SU-DHL-6 (cell line): ENCODE measurements around the gene CXCR4.

Experiments used
- H2AFZ ChIP-seq: fragments of 200-600 bp; sonication (generic); 2 replicates; pipeline ENCODE4 v1.6.1; 2014; ENCODE audit warnings: low read depth, mild to moderate bottlenecking, moderate library complexity, mixed read lengths, antibody characterized with exemption, low read length; ENCODE audit not compliant: severe bottlenecking
- H3F3A ChIP-seq: fragments of 200-600 bp; shearing (Covaris generic); 2 replicates; pipeline ENCODE4 v1.6.0; 2016; ENCODE audit warnings: antibody characterized with exemption, mild to moderate bottlenecking; ENCODE audit not compliant: insufficient read depth
- H3K27ac ChIP-seq: fragments of 200-600 bp; sonication (generic); 2 replicates; pipeline ENCODE4 v1.5.1; 2016; ENCODE audit warnings: low read depth, mild to moderate bottlenecking, low read length, moderate library complexity, mixed read lengths
- H3K27me3 ChIP-seq: fragments of 200-600 bp; sonication (generic), shearing (Covaris generic); 2 replicates; pipeline ENCODE4 v1.6.0; 2014; ENCODE audit warnings: mild to moderate bottlenecking, low read length
- H3K36me3 ChIP-seq: fragments of 200-600 bp; sonication (generic); 2 replicates; pipeline ENCODE4 v1.6.1; 2014; ENCODE audit warnings: mild to moderate bottlenecking, low read length, mixed read lengths
- H3K4me2 ChIP-seq: fragments of 300-600, 200-600 bp; shearing (Covaris generic), sonication (generic); 2 replicates; pipeline ENCODE4 v1.6.0; 2014; ENCODE audit warnings: low read length, low read depth, mild to moderate bottlenecking; ENCODE audit not compliant: poor library complexity, severe bottlenecking
- H3K4me3 ChIP-seq: fragments of 200-600 bp; sonication (generic); 2 replicates; pipeline ENCODE4 v1.5.1; 2014; ENCODE audit warnings: antibody characterized with exemption, low read length, mild to moderate bottlenecking, mixed read lengths; ENCODE audit not compliant: insufficient read depth, poor library complexity, severe bottlenecking
- H3K79me2 ChIP-seq: fragments of 200-600 bp; sonication (generic); 2 replicates; pipeline ENCODE4 v1.6.1; 2014; ENCODE audit warnings: mild to moderate bottlenecking, low read length, moderate library complexity; ENCODE audit not compliant: insufficient read depth
- H3K9ac ChIP-seq: fragments of 200-600 bp; sonication (generic); 2 replicates; pipeline ENCODE4 v1.7.0; 2014; ENCODE audit warnings: mild to moderate bottlenecking, low read length
- H3K9me2 ChIP-seq: fragments of 200-600 bp; sonication (generic); replicated peaks from 2 replicates; pipeline ENCODE4 v1.6.1; 2014; ENCODE audit warnings: low read length; ENCODE audit not compliant: insufficient read depth
- H3K9me3 ChIP-seq: fragments of 200-600 bp; sonication (generic); 2 replicates; pipeline ENCODE4 v1.6.1; 2014; ENCODE audit warnings: low read length, mixed read lengths; ENCODE audit not compliant: insufficient read depth
- H4K20me1 ChIP-seq: fragments of 200-600 bp; sonication (generic); 2 replicates; pipeline ENCODE4 v1.6.1; 2014; ENCODE audit warnings: low read depth, mild to moderate bottlenecking, antibody characterized with exemption, low read length, moderate library complexity, mixed read lengths
- EZH2phosphoT487 ChIP-seq: fragments of 200-600 bp; sonication (generic), shearing (Covaris generic); conservative IDR thresholded peaks from 2 replicates; pipeline ENCODE4 v1.6.1; 2018; ENCODE audit warnings: mild to moderate bottlenecking, antibody characterized with exemption, low read length, moderate library complexity, mixed read lengths
- TF ChIP-seq, protein P1 (sequence below): fragments of 200-600 bp; sonication (generic); IDR thresholded peaks from one replicate; pipeline ENCODE4 v1.5.1; 2017; ENCODE audit warnings: antibody characterized with exemption, mild to moderate bottlenecking, low read length, moderate library complexity; ENCODE audit not compliant: insufficient read depth, poor library complexity, severe bottlenecking

CXCR4 gene

DNA sequence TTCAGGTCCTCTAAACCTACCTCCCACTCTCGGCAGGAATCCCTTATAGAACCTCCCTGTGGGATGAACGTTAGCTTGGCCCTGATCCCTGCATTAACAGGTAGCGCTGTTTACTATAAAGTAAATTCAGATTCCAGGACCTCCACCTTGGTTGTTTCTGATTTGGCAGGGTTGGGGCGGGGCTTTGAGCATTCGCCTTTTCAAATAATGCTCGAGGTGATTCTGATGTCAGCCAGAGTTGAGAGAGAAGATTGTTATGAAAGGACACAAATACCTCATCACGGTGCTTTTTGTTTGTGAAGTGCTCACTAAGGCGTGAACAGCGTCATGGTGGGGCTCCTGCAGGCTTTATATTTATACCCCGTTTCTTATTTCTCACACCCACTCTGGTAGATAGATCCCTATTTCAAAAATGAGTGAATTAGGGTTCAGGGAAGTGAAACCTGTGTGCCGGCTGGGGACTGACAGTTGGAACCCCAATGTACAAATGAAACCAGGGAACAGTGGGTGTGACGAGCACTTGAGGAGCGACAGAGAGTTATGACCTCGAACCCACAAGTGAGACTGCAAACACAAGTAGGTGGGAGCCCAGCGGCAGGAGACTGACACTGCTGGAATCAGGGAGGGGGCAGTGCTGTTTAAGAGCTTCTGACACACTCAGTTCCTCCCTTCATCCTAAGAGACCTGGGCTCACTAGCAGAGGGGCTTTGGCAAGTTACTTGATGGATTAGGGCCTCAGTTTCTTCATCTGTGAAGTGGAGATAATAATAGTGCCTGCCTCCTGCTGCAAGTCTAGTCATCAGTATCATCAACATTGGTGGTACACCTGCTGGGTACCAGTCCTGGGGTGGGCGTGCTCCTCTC lies 14.2 kb upstream of the CXCR4 start:
- H3K9me2 ChIP-seq, result no peaks in the 10 kb centered on the region
- no peaks in the 10 kb centered on the region for H3K9me3 ChIP-seq
- H3K9ac ChIP-seq, result peak overlapping the region; percentile 62
- peaks cover 51% of the 10 kb centered on the region for H3F3A ChIP-seq
- peak overlapping the region; percentile 26 for H3K4me3 ChIP-seq
- no peaks in the 10 kb centered on the region for H3K79me2 ChIP-seq
- no peaks in the 10 kb centered on the region for H3K36me3 ChIP-seq
- TF ChIP-seq, protein P1, sequence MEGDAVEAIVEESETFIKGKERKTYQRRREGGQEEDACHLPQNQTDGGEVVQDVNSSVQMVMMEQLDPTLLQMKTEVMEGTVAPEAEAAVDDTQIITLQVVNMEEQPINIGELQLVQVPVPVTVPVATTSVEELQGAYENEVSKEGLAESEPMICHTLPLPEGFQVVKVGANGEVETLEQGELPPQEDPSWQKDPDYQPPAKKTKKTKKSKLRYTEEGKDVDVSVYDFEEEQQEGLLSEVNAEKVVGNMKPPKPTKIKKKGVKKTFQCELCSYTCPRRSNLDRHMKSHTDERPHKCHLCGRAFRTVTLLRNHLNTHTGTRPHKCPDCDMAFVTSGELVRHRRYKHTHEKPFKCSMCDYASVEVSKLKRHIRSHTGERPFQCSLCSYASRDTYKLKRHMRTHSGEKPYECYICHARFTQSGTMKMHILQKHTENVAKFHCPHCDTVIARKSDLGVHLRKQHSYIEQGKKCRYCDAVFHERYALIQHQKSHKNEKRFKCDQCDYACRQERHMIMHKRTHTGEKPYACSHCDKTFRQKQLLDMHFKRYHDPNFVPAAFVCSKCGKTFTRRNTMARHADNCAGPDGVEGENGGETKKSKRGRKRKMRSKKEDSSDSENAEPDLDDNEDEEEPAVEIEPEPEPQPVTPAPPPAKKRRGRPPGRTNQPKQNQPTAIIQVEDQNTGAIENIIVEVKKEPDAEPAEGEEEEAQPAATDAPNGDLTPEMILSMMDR, result no peak
- TF ChIP-seq EZH2phosphoT487, result no peak
- H3K4me2 ChIP-seq, result peak overlapping the region; percentile 82
- H2AFZ ChIP-seq, result peak overlapping the region; percentile 3
- peak overlapping the region; percentile 100 for H3K27ac ChIP-seq
- no peaks in the 10 kb centered on the region for H3K27me3 ChIP-seq
- H4K20me1 ChIP-seq, result no peaks in the 10 kb centered on the region

DNA sequence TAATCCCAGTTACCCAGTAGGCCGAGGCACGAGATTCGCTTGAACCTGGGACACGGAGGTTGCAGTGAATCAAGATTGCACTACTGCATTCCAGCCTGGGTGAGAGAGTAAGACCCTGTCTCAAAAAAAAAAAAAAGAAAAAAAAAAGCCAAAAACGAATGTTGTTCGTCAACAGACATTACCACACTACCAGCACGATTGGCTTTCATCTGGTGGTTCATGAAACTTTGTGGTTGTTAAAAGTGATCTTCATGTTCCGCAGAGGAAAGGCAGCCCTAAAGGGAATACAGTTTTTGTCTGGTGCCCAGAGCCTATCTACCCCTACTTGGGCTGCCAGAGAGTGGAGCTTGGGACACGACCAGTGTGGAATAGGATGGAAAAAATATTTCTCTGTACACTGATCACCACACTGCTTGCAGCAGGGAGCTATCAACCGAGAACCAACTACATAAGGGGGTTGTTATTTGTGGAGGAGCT lies 13.6 kb upstream of the CXCR4 start:
- H3K27ac ChIP-seq, result peak overlapping the region; percentile 100
- TF ChIP-seq, protein P1, result no peak
- no peak for TF ChIP-seq EZH2phosphoT487
- no peaks in the 10 kb centered on the region for H3K79me2 ChIP-seq
- H3K9me3 ChIP-seq, result no peaks in the 10 kb centered on the region
- peak overlapping the region; percentile 3 for H2AFZ ChIP-seq
- H3K9me2 ChIP-seq, result no peaks in the 10 kb centered on the region
- no peaks in the 10 kb centered on the region for H4K20me1 ChIP-seq
- no peaks in the 10 kb centered on the region for H3K27me3 ChIP-seq
- H3K9ac ChIP-seq, result peak overlapping the region; percentile 51
- H3K36me3 ChIP-seq, result no peaks in the 10 kb centered on the region
- H3K4me3 ChIP-seq, result peak overlapping the region; percentile 26
- peak overlapping the region; percentile 82 for H3K4me2 ChIP-seq
- H3F3A ChIP-seq, result peaks cover 49% of the 10 kb centered on the region

DNA sequence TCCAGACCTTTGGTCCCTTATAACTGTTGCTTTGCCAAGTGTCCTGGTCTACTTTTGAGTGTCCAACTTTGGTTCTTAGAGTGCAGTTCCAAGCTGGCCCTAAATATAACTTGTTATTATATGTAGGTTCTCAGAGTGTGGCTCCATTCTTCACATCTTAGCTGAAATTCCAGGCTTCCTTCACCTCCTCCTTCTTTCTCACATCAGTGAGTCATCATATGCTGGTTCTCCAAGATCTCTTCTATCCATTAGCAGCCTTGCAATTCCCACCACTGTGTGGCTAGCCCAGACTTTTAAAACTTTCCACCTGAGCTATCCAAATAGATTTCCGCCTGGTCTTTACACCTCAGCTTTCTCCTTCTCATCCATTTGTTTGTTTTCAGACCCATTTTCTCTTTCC lies 12.6 kb upstream of the CXCR4 start:
- no peak overlapping the region for H3K4me3 ChIP-seq
- H3K27ac ChIP-seq, result no peak overlapping the region
- H3K36me3 ChIP-seq, result no peaks in the 10 kb centered on the region
- H3K9ac ChIP-seq, result no peak overlapping the region
- H3K9me2 ChIP-seq, result no peaks in the 10 kb centered on the region
- H3K4me2 ChIP-seq, result peak overlapping the region; percentile 30
- H4K20me1 ChIP-seq, result no peaks in the 10 kb centered on the region
- no peaks in the 10 kb centered on the region for H3K79me2 ChIP-seq
- no peak for TF ChIP-seq EZH2phosphoT487
- TF ChIP-seq, protein P1, result no peak
- H3F3A ChIP-seq, result peaks cover 48% of the 10 kb centered on the region
- H3K9me3 ChIP-seq, result no peaks in the 10 kb centered on the region
- no peaks in the 10 kb centered on the region for H3K27me3 ChIP-seq
- H2AFZ ChIP-seq, result no peak overlapping the region
